ENCODE results near the gene GIGYF2.
"Not testable (repeated sequence)": the region's sequence is repeated elsewhere in the genome, so short reads cannot be mapped to it uniquely, and the experiment has no call there.

GIGYF2 gene

GRCh38 chr2:232688201-232688600 is 8.9 kb upstream of the GIGYF2 start:
- DNase-seq = no peak

DNA sequence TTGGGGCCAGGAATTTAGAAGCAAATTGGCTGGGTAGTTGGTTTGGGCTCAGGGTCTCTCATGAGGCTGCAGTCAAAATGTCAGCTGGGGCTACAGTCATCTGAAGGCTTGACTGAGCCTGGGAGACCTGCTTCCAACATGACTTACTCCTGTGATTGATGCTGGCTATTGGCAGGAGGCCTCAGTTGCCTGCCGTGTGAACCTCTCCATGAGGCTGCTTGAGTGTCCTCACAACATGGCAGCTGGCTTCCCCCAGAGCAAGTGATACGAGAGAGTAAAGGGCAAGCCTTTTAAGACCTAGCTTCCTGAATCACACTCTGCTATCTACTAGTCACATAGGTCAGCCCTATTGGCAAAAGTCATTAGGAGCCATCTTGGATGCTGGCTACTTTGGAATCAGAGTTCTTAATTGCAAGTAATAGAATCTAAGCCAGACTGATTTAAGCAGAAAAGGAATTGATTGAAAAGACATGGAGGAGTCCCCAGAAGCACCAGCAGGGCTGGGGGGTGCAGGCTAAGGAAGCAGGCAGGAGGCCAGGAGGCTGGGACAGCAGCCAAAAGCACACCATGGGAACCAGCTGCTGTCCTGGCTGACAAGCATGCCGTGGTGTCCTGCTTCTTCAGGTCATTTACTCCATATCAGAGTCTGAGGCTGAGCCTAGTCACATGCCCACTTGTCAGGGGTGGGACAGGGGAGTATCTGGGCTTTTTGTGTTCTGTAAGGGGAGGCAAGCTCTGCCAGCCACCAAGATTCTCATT is 7.8 kb upstream of the GIGYF2 start:
- DNase-seq = no peak

- DNase-seq = not testable (repeated sequence)
Observed at GRCh38 chr2:232691117-232691516, 6.0 kb upstream of the GIGYF2 start.

DNA sequence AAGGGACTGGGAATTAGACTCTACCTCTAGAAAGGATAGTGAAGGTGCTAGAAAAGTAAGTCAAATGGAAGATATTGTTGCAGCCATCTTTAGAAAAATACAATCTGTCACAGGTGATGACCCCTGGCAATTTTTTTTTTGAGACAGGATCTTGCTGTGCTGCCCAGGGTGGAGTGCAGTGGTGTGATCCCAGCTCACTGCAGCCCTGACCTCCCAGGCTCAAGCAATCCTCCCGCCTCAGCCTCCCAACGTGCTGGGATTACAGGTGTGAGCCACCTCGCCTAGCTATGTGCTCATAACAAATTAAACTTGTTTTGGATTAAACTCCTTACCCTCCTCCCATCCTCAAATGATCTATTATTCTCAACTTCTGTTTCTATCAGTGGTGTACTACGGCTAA is 3.8 kb upstream of the GIGYF2 start:
- DNase-seq = no peak

GRCh38 chr2:232696609-232697058 is 497 bp upstream of the GIGYF2 start:
- DNase-seq = no peak

DNA sequence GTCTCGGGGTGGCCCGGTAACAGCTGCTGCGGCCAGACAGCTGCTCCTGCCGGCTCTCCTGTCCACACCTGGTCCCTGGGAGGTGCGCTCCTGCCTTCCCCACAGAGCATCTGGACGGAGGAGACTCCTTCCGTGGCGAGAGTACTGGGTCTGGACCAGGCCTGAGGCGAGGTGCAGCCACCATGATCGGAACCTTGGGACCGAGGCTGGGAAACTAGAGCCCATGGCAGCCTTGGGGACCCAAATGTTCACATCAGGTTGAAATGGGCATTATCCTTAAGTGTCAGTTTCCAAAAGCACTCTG is 628 bp downstream of the GIGYF2 start:
- DNase-seq = peak; percentile 13

GRCh38 chr2:232698556-232699091 is 1.5 kb downstream of the GIGYF2 start:
- DNase-seq = no peak

DNA sequence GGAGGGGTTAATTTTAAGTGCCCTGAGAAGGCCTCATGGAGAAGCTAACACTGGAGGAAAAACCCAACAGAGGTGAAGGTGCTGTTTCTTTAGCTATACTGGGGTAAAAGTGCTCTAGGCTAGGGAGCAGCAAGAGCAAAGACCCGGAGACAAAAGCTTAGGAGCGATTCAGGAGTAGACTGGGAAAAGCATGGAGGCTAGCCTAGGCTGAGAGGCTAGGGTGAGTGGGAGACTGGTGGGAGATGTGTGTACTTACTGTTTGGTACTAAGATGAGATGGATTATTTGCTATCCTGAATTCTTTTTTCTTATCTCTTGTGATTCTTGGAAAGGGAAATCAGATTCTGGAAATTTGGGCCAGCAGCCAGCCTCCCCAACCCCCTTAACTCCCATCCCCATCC is 2.0 kb downstream of the GIGYF2 start:
- no peak for DNase-seq

- DNase-seq = no peak
Observed at GRCh38 chr2:232700154-232700553, 3.0 kb downstream of the GIGYF2 start.

DNA sequence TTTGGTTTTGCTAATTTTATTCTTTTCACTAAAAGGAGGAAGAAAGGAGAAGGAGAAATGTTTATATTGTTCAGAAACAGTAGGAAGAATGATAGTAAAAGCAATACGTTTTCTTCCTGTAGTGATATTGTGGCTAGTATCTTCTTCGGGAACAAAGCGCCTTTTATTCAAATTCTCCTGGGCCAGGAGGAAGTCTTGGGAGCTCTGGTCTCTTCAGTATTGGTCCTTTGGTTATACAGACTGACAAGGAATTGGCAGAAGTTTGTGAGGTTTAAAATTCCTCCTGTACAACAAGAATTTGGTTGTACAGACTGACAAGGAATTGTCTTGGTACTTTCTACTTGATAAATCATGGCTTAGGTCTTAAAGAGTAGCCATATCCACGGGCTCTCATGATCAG is 9.9 kb downstream of the GIGYF2 start:
- DNase-seq = no peak

DNA sequence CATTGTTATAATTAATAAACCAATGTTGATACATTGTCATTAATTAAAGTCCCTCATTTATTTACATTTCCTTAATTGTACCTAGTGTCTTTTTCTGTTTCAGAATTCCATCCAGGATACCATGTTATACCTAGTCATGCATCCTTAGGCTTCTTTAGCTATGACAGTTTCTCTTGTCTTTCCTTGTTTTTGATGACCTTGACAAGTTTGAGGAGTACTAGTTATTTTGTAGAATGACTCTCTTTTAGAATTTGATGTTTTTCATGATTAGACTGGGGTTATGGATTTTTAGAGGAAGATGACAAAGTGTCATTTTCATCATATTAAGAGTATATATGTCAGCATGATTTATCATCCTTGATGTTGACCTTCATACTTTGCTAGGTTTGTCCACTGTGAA is 16.4 kb downstream of the GIGYF2 start:
- no peak for DNase-seq

DNA sequence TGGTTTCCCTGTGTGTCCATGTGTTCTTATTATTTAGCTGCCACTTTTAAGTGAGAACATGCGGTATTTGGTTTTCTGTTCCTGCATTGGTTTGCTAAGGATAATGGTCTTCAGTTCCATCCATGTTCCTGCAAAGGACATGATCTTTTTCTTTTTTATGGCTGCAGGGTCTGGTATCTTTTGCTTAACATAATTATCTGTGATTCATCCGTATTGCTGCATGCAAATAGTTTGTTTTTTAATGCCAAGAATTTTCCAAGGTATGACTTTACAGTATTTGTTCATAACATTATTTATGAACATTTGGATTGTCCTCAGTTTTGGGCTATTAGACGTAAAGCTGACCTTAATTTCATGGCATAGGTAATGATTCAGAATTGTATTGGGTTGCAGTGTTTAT is 17.8 kb downstream of the GIGYF2 start:
- no peak for DNase-seq

- DNase-seq = not testable (repeated sequence)
Observed at GRCh38 chr2:232720056-232720455, 22.9 kb downstream of the GIGYF2 start.

DNA sequence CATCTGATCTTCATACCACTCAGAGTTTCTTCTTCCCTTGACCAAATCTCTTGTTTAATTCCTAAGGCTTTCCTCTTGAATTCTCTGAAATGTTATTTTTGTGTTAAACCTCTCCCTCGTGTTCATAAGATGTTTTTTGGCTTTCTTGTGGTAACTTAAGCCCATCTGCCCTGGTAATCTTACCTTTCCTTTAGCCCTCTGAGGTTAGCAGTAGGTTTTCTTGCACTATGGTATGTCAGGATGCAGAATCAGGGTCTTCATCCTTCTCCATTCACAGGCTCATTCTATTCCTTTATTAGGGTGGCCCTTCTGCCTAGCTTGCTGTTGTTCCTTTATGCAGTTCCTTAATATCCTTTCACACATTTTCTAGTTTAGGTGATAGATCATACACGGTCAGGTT is 24.1 kb downstream of the GIGYF2 start:
- no peak for DNase-seq

DNA sequence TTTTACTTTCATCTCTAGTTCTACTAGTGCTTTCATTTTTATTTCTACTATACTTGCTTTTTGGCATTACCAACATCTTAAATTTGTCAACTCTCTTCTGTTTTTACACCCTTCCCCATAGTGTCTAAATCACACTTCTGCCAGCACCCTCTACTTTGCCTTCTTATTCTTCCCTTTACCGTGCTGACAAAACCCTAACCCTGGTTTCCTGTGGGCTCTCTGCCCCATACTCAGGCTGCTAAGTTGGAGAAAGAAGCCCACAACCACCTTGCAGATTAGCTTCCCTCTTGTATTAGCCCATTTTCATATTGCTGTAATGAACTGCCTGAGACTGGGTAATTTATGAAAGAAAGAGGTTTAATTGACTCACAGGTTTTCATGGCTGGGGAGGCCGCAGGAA is 24.8 kb downstream of the GIGYF2 start:
- DNase-seq = peak; percentile 14

DNA sequence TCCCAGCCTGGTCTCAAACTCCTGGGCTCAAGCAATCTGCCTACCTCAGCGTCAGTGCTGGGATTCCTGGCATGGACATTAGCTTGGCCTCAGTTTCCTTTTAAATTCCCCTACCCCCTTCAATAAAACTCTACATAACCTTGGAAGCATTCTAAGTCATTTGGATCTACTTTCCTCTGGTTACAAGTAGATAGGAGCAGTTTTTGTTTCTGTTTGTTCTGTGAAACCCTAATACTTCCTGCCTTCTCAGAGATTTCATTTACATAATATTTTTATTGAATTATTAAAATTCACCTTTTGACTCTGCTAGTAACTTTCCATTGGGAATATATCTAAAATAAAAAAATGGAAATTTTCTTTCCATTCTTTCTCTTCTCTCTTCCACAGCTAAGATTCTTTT is 25.9 kb downstream of the GIGYF2 start:
- no peak for DNase-seq

- no peak for DNase-seq
Observed at GRCh38 chr2:232728785-232729184, 31.7 kb downstream of the GIGYF2 start.

GRCh38 chr2:232731470-232731869 is 34.3 kb downstream of the GIGYF2 start:
- no peak for DNase-seq

DNA sequence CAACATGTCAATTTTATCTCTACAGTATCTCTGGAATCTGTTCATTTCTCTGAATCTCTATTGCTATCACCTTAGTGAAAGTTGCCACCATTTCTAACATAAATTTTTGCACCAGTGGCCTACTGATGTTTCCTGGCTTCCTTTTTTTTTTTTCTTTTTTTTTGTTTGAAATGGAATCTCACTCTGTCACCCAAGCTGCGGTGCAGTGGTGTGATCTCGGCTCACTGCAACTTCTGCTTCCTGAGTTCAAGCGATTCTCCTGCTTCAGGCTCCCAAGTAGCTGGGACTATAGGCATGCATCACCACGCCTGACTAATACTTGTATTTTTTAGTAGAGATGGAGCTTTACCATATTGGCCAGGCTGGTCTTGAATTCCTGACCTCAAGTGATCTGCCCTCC is 44.2 kb downstream of the GIGYF2 start:
- no peak for DNase-seq

DNA sequence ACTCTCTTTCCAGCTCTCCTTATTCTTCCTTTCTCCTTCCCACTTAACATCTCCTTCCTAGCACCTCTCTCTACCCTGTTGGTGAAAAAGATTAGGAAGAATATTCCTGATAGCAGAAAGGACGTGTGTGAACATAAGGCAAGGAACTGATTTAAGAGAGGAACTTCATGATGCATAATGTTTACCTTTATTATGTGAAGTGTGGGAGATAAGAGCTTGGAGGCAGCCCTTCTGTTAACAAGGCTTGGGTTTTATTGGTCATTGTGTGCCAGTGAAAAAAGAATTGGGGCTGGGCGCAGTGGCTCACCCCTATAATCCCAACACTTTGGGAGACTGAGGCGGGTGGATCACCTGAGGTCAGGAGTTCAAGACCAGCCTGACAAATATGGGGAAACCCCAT is 44.8 kb downstream of the GIGYF2 start:
- no peak for DNase-seq

DNA sequence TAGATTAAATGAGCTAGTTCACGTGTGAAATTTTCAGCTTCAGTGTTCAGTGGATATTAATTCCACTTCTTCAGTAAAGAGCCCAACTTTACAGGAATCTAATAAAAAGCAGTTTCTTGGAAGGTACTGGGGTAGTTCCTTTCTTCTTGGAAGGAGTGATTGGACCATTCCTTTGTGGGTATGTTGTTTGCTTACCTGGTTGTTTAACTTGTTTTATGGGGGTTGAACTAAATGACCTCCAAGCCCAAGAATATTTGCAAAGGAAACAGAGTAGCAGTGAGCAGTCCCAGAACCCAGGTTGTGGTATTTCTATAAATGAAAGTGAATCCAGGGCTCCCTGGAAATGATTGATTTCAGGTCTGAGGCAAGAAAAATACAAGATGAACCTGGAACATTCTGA is 47.8 kb downstream of the GIGYF2 start:
- DNase-seq = no peak

DNA sequence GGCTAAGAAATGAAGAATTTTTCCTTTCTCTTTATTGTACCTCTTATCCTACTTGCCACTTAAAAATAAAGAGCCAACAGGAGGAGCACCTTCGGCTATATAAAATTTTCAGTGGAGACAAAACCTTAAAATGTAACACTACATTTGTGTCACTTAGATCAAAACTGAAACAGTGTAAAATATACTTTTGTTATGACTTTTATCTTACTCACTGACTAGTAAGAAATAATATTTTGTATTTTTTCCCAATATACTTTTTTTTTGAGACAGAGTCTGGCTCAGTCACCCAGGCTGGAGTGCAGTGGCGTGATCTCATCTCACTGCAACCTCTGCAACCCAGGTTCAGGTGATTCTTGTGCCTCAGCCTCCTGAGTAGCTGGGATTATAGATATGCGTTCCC is 50.9 kb downstream of the GIGYF2 start:
- no peak for DNase-seq

DNA sequence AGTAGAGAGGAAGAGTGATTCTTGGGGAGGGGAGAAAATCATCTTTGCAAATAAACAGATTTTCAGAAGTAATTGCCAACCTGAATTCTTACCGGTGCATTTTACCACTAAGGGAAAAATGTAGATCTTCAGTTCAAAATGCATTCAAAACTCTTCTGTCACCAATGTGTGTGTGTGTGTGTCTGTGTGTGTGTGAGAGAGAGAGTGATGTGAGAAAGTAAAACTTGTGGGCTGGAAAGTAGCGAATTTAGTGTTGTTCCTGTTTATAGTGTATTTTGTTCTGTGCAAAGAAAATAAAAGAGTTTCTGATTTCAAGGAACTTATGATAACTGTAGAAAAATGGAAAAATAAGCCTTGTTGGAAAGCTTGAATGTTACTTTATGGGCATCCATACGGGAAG is 52.2 kb downstream of the GIGYF2 start:
- no peak for DNase-seq

GRCh38 chr2:232750135-232750671 is 53.1 kb downstream of the GIGYF2 start:
- DNase-seq = no peak

GRCh38 chr2:232757905-232758304 is 60.8 kb downstream of the GIGYF2 start:
- no peak for DNase-seq
